GM18526 (cell line): ENCODE data around the gene LCP1.

ENCODE experiments used
- POLR2A ChIP-seq: IDR thresholded peaks from 3 replicates; pipeline ENCODE4 v1.6.1; 2011; ENCODE audit not compliant: insufficient read length; ENCODE audit errors: extremely low read depth

LCP1 gene

GRCh38 chr13:46169758-46170157, 12.2 kb downstream of the LCP1 start:
- TF ChIP-seq POLR2A = no peak

- no peak for TF ChIP-seq POLR2A
Observed at GRCh38 chr13:46168783-46169182, 13.2 kb downstream of the LCP1 start.

- TF ChIP-seq POLR2A = peak; percentile 54
Observed at GRCh38 chr13:46168341-46168740, 13.6 kb downstream of the LCP1 start.

GRCh38 chr13:46166947-46167610, 14.9 kb downstream of the LCP1 start:
- no peak for TF ChIP-seq POLR2A

- no peak for TF ChIP-seq POLR2A
Observed at GRCh38 chr13:46166224-46166584, 15.8 kb downstream of the LCP1 start.

GRCh38 chr13:46165485-46166223, 16.3 kb downstream of the LCP1 start:
- no peak for TF ChIP-seq POLR2A

GRCh38 chr13:46164661-46165060, 17.3 kb downstream of the LCP1 start:
- no peak for TF ChIP-seq POLR2A

GRCh38 chr13:46160471-46161066, 21.4 kb downstream of the LCP1 start:
- TF ChIP-seq POLR2A = no peak

- no peak for TF ChIP-seq POLR2A
Observed at GRCh38 chr13:46160065-46160464, 21.9 kb downstream of the LCP1 start.

- TF ChIP-seq POLR2A = no peak
Observed at GRCh38 chr13:46158983-46159382, 23.0 kb downstream of the LCP1 start.

GRCh38 chr13:46158222-46158621, 23.8 kb downstream of the LCP1 start:
- no peak for TF ChIP-seq POLR2A

GRCh38 chr13:46154136-46154801, 27.7 kb downstream of the LCP1 start:
- no peak for TF ChIP-seq POLR2A

GRCh38 chr13:46152627-46153328, 29.2 kb downstream of the LCP1 start:
- TF ChIP-seq POLR2A = no peak

- no peak for TF ChIP-seq POLR2A
Observed at GRCh38 chr13:46150134-46150693, 31.8 kb downstream of the LCP1 start.

- no peak for TF ChIP-seq POLR2A
Observed at GRCh38 chr13:46149272-46150133, 32.5 kb downstream of the LCP1 start.

GRCh38 chr13:46146898-46147297, 35.1 kb downstream of the LCP1 start:
- TF ChIP-seq POLR2A = no peak
